Measurements from ENCODE around the gene CYP1A1.

The CYP1A1 gene, protein sequence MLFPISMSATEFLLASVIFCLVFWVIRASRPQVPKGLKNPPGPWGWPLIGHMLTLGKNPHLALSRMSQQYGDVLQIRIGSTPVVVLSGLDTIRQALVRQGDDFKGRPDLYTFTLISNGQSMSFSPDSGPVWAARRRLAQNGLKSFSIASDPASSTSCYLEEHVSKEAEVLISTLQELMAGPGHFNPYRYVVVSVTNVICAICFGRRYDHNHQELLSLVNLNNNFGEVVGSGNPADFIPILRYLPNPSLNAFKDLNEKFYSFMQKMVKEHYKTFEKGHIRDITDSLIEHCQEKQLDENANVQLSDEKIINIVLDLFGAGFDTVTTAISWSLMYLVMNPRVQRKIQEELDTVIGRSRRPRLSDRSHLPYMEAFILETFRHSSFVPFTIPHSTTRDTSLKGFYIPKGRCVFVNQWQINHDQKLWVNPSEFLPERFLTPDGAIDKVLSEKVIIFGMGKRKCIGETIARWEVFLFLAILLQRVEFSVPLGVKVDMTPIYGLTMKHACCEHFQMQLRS

DNA sequence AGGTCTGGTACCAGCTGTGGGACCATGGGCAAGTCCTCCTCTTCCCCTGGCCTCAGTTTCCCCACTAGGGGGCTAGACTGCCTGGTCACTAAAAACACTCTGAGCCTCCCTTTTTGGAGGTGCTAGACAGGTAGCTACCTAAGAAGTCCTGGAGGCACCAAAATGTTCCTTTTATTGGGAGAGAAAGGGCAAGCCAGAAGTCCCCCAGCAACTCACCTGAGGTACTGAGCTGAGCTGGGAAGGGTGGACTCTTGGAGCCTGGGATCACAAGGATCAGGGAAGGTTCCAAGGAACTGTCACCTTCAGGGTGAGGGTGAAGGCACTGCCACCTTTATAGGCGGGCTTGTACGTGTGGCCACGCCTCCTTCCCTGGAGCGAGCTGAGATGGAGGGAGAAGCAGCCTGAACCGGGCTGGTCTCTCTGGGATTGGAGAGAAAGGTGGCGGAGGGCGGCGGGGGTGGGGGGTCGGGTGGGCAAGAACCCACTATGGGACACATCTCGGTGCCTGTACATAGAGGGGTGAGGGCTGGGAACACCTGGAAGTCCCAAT lies at the start of gene CYP1A1:
TSS of gene CYP1A1 (minus strand) at position 304 of the 550 bp plus-strand sequence. CDS start 2,431 bp downstream, outside the sequence.
- peak in 1 of 2 donors; percentile 16 for DNase-seq (ENCODE audit: low read depth in 2 of 2)

GRCh38 chr15:74773731-74774252 lies 48.5 kb upstream of the CYP1A1 start:
- no peak for DNase-seq (ENCODE audit: low read depth in 2 of 2)

DNA sequence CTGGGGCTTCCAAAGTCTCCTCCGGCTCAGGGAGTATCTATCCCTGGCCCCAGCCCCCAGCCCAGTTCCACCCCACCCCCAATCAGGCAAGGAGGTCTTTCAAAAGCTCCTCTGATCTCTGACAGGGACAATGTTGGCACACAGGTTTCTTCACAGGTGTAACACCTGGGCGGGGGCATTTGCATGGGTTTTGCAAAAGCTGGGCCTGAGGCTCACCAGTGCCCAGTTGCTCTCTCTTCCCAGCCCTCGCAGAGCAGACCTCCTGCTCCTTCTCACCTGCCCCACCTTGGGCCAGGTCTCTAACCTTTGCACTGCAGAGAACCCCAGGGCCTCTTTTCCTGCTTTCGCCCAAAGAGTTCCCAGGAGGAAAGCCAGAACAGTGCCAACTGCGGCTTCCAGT lies 48.0 kb upstream of the CYP1A1 start:
- no peak for DNase-seq (ENCODE audit: low read depth in 2 of 2)

- DNase-seq (ENCODE audit: low read depth in 2 of 2) = no peak
These were observed 45.0 kb upstream of the CYP1A1 start for GRCh38 chr15:74770211-74770903.

- no peak for DNase-seq (ENCODE audit: low read depth in 2 of 2)
These were observed 44.2 kb upstream of the CYP1A1 start for GRCh38 chr15:74769463-74770025.

GRCh38 chr15:74768771-74769342 lies 43.5 kb upstream of the CYP1A1 start:
- DNase-seq (ENCODE audit: low read depth in 2 of 2) = no peak

GRCh38 chr15:74768099-74768770 lies 42.9 kb upstream of the CYP1A1 start:
- DNase-seq (ENCODE audit: low read depth in 2 of 2) = no peak

GRCh38 chr15:74767167-74768098 lies 42.1 kb upstream of the CYP1A1 start:
- DNase-seq (ENCODE audit: low read depth in 2 of 2) = no peak

DNA sequence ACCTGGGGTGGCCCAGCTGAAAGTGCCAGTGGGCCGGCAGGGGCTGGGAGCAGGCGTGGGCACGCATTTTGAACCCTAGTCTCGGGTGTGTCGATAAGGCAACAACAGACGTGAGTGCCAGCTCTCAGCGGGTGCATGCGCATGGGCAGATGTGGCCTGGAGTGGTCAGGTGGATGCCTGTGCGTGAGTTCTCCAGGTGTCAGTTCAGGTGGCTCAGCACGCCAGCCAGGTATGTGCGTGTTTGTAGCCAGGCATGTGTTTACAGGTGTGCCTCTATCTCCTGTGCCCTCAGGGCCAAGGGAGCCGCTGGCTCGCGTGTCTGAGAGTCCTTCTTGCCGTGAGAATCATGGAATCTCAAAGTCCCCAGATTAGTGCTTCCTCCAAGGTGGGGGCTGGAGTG lies 38.1 kb upstream of the CYP1A1 start:
- no peak for DNase-seq (ENCODE audit: low read depth in 2 of 2)

DNA sequence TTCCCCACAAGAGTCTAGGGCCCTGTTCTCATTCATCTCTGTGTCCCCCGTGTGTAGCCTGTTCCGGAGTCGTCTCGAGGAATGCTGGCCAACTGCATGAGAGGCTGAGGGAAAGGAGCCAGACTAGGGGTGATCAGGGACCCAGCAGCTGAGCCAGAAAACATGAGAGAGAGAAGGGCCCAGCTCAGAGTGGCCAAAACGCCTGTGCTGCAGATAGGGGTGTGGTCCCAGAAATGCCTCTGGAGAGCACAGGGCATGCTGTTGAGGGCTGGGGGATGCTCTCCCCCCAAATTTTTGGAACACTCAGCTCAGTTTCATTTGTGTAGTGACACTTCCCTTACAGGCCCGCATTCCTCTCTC lies 37.4 kb upstream of the CYP1A1 start:
- no peak for DNase-seq (ENCODE audit: low read depth in 2 of 2)

DNA sequence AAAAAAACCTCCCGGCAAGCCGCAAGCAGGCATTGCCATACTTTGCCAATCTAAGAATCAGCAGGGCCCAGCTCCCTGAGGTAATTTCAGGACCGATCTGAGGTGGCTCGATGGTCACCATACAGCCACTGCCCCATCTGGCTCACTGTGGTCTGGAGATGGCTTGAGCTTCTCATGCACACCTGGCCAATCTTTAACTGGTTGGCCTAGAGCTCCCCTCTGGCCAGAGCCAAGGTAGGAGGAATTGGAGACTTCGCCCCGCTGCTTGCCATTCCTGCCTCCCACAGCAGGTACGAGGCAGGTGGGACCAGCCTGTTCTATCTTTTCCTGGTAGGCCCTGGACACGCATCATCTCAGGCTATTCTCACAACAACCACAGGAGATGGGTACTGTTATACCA lies 33.4 kb upstream of the CYP1A1 start:
- no peak for DNase-seq (ENCODE audit: low read depth in 2 of 2)

DNA sequence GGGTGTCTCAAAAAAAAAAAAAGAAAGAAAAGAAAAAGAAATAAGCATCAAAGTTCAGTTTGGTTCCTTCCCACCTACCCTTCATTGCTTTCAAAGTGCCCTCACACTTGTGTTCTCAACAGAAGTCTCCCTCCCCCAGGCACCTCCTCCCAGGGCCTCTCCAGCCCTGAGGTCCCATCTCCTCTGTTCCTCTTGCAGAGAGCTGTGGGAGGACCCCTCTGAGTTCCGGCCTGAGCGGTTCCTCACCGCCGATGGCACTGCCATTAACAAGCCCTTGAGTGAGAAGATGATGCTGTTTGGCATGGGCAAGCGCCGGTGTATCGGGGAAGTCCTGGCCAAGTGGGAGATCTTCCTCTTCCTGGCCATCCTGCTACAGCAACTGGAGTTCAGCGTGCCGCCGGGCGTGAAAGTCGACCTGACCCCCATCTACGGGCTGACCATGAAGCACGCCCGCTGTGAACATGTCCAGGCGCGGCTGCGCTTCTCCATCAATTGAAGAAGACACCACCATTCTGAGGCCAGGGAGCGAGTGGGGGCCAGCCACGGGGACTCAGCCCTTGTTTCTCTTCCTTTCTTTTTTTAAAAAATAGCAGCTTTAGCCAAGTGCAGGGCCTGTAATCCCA lies 29.4 kb upstream of the CYP1A1 start:
- no peak for DNase-seq (ENCODE audit: low read depth in 2 of 2)

DNA sequence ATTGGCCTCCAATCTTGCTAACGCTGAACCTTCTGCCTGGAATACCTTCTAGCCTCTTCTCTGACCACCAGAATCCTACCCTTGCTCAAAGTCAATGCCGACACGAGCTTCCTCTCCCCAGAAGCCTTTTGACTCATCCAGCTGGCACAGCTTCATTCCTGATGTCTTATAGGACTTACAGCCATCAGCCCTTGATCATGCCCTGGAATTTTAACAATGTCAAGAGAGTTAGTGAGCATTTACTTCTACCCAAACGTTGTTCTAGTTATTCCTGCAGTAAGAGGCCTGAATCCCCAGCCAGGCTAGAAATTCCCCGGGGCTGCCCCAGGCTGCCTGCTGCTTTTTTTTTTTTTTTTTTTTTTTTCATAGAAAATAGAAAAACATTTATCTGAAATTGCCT lies 27.2 kb upstream of the CYP1A1 start:
- DNase-seq (ENCODE audit: low read depth in 2 of 2) = no peak

- no peak for DNase-seq (ENCODE audit: low read depth in 2 of 2)
These were observed 26.7 kb upstream of the CYP1A1 start for GRCh38 chr15:74752011-74752410.

DNA sequence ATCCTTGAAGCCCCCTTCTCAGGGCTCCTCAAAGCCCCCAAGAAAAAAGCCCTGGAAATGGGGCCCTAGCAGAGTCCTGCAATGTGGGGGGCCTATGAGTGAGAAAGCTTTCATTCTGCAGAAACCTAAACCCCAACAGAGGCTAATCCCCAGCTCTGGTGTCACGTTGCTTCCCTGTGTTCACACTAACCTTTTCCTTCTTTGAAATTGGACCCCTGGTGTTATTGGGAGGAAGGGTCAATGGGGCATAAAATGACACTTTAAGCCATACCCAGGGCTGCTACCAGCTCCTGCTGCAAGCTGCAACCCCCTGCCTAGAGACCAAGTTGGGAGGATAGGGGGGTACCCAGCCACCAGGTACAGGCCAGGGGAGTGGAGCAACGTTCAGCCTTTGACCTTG lies 25.4 kb upstream of the CYP1A1 start:
- DNase-seq (ENCODE audit: low read depth in 2 of 2) = no peak

- no peak for DNase-seq (ENCODE audit: low read depth in 2 of 2)
These were observed 24.5 kb upstream of the CYP1A1 start for GRCh38 chr15:74749832-74750231.

DNA sequence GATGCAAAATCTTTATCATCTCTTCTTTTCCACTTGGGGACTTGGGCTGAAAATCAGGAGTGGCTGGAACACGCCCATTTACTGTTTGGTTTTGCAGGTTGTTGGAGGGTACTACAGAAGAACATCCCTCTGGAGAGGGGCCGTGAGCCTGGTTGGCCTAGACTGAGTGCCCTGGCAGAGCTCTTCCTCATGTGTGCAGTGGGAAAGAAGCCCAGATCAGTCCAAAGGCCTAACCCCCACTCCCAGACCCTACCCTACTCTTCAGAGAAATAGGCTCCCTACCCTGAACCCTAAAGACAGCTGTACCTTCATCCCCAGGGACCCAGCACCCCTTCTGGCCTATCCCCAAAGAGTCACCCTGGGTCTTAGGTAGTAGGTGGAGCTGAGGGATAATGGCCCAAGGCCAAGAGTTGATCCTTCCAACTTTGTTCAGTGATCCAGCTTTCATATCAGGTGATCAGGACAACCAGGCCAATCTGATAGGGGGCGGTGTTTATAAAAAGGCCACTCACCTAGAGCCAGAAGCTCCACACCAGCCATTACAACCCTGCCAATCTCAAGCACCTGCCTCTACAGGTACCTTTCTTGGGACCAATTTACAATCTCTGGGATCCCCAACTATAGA lies 23.1 kb upstream of the CYP1A1 start, which contains the start of gene CYP1A2:
TSS of gene CYP1A2 (plus strand) at position 524 of the 625 bp plus-strand sequence. CDS start 894 bp downstream, outside the sequence.
- no peak for DNase-seq (ENCODE audit: low read depth in 2 of 2)

- DNase-seq (ENCODE audit: low read depth in 2 of 2) = no peak
These were observed 21.1 kb upstream of the CYP1A1 start for GRCh38 chr15:74746389-74746788.

- no peak for DNase-seq (ENCODE audit: low read depth in 2 of 2)
These were observed 17.1 kb upstream of the CYP1A1 start for GRCh38 chr15:74742422-74742821.
